GM19328 (cell line): ENCODE data around the gene C2orf76.

ENCODE experiments used
- ATAC-seq: cut with Tn5 transposase; IDR thresholded peaks from one replicate; pipeline ENCODE4 v1.9.1; 2021; ENCODE audit warnings: mild to moderate bottlenecking, moderate library complexity; ENCODE audit not compliant: unreplicated experiment

C2orf76 gene

GRCh38 chr2:119338826-119339561 lies 27.6 kb downstream of the C2orf76 start:
- peak; percentile 100 for ATAC-seq

DNA sequence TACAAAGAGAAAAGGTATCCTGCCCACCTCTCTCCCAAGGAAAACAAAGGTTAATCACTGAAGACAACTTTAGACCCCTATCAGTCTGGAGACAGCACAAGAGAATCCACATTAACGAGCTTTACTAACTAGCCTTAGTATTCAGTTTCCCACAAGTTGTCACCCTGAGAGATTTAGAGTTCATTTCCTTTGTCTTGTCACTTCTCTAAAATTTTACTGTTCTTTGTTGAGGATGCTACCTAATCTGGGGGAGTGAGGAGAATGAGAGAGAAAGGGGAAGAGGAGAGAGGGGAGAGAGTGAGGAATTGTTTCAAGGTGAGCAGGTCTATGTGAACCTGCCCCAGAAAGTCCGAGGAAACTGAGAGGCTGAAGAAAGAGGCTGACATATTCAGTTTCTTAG lies 28.4 kb downstream of the C2orf76 start:
- no peak for ATAC-seq

GRCh38 chr2:119337749-119338148 lies 28.9 kb downstream of the C2orf76 start:
- no peak for ATAC-seq

DNA sequence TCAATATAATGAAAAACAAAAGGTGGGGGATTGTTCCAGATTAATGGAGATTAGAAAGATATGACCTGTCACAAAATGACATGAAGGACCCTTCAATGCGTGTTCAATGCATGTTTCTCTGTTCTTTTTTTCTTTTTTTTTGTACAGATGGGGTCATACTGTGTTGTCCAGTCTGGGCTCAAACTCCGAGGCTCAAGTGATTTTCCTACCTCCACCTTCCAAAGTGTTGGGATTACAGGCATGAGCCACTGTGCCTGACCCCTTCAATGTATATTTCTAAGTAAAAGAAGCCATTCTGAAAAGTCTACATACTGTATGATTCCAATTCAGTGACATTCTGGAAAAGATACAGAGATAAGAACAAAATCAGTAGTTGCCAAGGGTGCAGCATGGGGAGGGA lies 32.8 kb downstream of the C2orf76 start:
- no peak for ATAC-seq

GRCh38 chr2:119333360-119333759 lies 33.3 kb downstream of the C2orf76 start:
- no peak for ATAC-seq

GRCh38 chr2:119332953-119333352 lies 33.7 kb downstream of the C2orf76 start:
- ATAC-seq, result no peak

DNA sequence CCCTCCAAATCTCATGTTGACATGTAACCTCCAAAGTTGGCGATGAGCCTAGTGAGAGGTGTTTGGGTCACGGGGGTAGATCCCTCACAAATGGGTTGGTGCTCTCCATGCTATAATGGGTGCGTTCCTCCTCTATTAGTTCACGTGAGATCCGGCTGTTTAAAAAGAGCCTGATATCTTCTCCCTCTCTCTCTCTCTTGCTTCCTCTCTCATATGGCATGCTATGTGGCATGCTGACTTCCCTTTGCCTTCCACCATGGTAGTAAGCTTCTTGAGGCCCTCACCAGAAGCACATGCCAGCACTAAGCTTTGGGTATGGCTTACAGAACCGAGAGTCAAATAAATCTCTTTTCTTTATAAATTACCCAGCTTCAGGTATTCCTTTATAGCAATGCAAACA lies 39.2 kb downstream of the C2orf76 start:
- no peak for ATAC-seq

DNA sequence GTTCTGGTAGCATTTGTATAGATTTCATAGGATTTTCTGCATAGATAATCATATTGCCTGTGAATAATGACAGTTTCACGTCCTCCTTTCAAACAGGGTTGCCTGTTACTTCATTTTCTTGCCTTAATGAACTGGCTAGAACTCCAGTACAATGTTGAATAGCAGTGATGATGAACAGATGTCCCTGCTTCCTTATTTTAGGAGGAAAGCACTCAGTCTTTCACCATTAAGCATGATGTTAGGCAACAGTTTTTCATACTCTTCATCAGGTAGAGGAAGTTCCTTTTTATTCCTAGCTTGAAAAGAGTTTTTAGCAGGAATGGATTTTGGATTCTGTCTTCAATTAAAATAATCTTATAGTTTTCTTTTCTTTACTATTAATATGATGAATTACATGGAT lies 39.7 kb downstream of the C2orf76 start:
- ATAC-seq, result no peak

DNA sequence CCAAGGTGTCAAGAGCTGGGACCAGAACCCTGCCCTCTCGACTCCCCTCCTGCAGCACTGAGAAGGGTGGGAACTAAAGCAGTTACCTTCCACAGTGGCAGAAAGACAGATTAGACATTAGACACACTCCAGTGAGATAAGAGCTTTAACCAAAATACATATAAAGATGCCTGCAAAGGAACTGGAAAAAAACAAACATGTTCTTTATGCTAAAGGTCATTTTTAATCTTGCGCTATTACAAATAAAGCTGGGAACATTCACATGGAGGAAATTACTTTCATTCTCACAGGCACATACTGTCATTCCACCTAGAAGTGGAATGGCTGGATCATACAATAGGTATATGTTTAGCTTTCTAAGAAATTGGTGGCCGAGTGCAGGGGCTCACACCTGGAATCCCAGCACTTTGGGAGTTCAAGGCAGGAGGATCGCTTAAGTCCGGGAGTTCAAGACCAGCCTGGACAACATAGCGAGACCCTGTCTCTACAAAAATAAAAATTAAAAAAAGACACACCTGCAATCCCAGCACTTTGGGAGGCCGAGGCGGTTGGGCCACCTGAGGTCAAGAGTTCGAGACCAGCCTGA lies 41.9 kb downstream of the C2orf76 start:
- ATAC-seq, result no peak

GRCh38 chr2:119323459-119323858 lies 43.2 kb downstream of the C2orf76 start:
- ATAC-seq, result no peak

DNA sequence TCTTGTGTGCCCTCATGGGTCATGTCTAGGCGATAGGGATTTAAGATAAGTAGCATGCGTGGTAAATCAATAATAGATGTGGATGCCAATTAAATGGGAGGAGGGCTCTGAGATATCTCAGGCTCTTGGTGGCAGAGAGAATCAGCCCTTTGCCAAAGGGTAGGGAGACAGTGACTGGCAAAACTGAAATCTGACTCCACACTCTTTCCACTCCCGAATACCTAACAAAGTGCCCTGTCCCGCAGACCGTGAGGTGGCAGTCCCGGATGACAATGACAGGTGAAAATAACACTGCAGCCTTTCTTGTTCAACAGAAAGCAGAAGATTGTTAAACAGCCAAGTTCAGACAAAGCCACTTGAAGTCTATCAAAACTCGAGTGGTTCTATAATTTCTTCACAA lies 47.0 kb downstream of the C2orf76 start:
- no peak for ATAC-seq

- ATAC-seq, result no peak
Measured at GRCh38 chr2:119317554-119317953, 49.1 kb downstream of the C2orf76 start.

- no peak for ATAC-seq
Measured at GRCh38 chr2:119316066-119316465, 50.6 kb downstream of the C2orf76 start.

- no peak for ATAC-seq
Measured at GRCh38 chr2:119315241-119315925, 51.3 kb downstream of the C2orf76 start.

GRCh38 chr2:119311831-119312230 lies 54.8 kb downstream of the C2orf76 start:
- no peak for ATAC-seq

DNA sequence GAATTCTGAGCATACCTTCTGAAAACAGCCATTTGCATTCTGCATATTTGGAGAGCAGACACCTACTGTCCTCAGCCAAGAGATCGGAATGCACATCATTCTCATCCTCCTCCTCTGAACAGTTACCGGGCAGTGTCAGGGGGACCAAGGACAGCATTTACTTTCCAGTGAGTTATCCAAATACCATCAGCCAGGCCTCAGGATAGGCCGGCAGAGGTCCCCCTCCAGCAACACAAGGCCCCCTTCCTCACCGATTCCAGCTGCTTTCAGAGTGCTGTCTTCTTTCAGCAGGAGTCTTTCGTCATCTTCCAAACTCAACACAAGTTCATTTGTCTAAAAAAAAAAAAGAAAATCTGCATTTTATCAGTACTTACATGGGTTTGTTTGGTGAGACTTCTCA lies 55.3 kb downstream of the C2orf76 start:
- no peak for ATAC-seq

DNA sequence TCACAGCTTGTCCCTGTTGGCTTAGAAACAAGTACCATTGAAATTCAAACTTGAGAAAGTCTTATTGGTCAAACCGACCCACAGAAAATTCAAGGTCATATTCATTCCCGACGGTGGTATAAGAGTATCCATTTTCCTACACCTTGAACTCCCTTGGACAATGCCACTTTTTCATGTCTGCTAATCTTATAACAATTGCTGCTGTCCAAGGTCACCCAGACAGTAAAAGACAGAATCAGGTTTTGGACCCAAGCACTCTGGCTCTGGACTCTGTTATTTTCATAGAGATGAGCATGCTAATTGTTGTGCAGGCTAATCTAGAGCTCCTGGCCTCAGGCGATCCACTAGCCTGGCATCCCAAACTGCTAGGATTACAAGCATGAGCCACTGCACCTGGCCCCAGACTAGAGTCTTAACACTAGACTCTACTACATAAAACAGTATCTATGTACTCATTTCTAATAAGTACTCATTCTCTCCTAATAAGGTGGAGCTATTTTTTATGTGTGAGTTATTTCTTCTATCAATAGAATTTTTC lies 57.8 kb downstream of the C2orf76 start:
- ATAC-seq, result no peak

DNA sequence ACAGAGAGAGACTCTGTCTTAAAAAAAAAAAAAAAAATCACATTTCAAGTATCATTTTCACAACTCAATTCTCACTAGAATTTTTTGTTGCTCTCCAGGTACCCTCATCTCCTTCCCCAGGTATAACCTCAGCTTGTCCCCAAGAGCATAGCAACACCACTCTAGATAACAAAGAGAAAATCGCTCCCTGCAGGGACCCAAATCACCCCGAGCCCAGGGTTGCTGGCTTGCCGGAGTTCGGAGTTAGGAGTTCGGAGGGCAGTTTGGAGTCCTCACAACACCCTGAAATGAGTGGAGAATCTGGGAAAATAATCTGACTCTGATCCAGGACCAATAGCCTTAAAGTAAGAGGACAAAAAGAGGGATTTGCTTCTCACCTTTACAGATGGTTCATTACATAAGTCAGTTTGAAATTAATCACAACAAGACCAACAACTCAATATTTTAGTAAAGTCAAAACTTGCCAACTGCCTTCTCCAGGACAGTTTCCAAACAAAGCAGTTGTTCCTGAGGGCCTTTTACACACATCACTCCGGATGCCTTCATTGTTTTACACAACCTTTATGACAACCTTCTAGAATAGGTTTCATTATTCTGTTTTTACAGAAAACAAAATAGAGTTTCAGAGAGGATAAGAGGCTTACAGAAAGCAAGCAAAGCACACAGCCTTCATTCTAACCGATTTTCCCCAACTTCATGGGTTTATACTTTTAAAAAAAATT lies 59.1 kb downstream of the C2orf76 start:
- no peak for ATAC-seq

GRCh38 chr2:119306196-119306590 lies 60.4 kb downstream of the C2orf76 start:
- ATAC-seq, result no peak

- no peak for ATAC-seq
Measured at GRCh38 chr2:119305497-119306195, 61.0 kb downstream of the C2orf76 start.

GRCh38 chr2:119304847-119305246 lies 61.8 kb downstream of the C2orf76 start:
- ATAC-seq, result no peak
